HG03097 (cell line): ENCODE measurements around the gene LMO1.

ENCODE experiments used
- ATAC-seq: cut with Tn5 transposase; IDR thresholded peaks from one replicate; pipeline ENCODE4 v1.9.1; 2021; ENCODE audit not compliant: unreplicated experiment, low FRiP score

The LMO1 gene

DNA sequence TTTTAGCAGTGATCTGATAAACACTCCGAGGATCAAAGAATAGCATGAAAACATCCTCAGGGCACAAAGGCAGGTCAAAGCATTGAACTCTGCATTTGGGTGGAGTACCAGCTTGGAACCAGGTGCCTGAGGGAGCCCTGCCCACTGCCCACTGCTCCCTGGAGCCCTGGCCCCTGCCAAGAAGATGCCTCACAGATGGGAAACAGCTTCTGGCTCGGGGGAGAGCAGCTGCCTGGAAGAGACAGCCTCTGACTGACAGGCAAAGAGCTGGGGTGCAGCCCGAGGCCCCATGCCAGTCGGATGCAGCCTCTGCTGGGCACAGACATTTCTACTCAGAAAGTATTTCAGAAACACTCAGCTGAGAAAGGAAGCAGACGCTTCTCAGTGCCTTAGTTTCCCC lies 13.2 kb downstream of the LMO1 start:
- no peak for ATAC-seq

- ATAC-seq: no peak
Observed at GRCh38 chr11:8249482-8249881, 14.2 kb downstream of the LMO1 start.

DNA sequence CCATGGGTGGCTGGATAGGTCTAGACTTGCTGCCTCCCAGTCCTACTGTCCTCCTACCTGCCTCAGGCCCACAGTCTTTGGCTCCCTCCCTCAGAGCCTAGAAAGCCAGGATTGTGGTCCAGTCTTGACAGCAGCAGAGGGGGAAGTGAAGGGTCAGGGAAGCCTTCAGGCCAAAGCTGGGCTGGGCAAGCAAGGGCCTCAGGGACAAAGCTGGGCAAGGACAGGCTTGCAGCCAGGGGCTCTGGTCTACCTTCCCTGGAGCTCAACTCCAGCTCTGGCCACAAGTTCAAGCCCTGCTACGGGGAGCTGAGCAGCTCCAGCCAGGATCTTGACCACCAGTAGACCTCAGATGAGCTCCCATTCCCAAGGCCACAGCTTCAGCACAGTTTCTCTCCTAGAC lies 14.9 kb downstream of the LMO1 start:
- no peak for ATAC-seq

- no peak for ATAC-seq
Observed at GRCh38 chr11:8247312-8247711, 16.4 kb downstream of the LMO1 start.

GRCh38 chr11:8243458-8243857 lies 20.2 kb downstream of the LMO1 start:
- no peak for ATAC-seq

GRCh38 chr11:8242499-8243280 lies 21.0 kb downstream of the LMO1 start:
- no peak for ATAC-seq

DNA sequence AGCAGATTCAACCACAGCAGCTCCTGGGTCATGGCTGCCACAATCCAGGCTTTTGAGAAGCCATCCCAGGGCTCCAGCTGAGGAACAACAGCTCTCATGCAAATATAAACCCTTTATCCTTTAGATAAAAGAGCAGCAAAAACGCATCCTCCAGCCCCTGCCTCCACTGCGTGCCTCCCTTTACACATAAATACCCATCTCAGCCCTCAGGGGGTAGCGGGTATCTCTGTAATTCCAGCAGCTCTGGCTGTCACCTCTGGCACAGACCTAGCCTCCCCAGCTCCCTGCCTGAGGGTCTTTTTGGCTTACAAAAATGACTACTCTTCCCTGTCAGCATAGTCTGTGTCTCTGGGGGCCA lies 21.6 kb downstream of the LMO1 start:
- no peak for ATAC-seq

DNA sequence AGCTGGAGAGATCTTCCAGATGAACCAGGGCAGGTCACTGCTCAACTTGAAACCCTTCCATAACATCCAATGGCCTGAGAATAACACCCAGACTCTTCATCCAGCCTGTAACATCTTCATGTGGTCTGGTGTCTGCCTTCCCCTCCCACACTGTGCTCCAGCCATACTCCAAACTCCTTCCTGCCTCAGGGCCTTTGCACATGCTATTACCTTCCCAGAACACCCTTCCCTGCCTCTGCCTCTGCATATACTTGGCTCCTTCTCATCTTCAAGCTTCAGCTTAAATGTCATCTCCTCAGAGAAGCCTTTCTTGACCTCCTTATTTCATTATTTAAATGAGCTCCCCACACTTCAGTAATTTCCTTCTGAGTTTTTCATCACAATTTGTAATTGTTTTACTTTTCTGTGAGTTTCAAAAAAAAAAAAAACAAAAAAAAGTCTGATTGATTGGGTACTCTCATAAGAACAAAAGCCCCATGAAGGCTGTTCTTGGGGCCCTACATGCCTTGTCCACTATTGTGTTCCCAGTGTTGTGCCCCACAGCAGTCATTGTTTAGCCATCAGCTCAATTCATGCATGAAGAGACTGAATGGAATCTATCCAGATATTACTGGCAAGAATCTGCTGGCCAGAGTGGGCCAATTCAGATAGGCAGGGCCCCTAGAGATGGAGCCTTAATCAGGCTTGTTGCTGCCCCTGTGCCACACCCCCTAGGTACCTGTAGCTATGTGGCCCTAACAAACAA lies 22.1 kb downstream of the LMO1 start:
- no peak for ATAC-seq

- ATAC-seq: no peak
Observed at GRCh38 chr11:8239536-8240228, 24.0 kb downstream of the LMO1 start.

DNA sequence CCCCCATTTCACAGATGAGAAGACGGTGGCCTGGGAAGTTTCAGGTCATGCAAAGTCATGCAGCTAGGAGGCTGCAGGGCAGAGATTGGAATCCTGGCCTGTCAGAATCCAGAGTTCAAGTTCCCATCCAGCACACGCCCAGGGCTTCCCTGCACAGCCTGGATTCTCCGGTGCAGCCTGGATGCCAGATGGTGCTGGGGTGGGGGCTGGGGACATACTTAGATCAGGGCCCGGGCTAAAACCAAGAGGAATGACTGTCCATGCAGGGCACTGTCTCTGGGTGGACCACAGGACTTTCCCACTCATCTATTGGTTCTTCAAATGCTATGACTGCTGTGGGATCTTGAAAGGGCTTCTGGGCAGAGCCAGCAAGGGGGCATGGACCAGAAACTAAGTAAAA lies 24.6 kb downstream of the LMO1 start:
- no peak for ATAC-seq

- ATAC-seq: no peak
Observed at GRCh38 chr11:8237453-8237852, 26.2 kb downstream of the LMO1 start.

- ATAC-seq: no peak
Observed at GRCh38 chr11:8235925-8236324, 27.8 kb downstream of the LMO1 start.

DNA sequence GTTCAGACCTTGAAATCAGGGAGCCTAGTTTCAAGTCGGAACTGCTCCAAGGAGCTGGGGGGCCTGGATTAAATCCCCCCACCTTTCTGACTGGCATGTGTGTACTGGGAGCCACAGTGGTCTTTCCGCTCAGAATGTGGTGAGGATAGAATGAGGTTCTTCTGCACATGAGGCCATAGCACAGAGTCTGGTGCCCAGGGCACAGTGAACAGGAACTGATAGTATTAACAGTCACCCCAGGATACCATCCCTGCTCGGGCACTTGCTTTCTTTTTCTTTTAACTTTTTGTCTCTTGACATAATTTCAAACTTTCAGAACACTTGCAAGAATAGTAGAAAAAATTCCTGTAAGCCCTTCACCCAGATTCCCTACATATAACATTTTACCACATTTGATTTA lies 28.8 kb downstream of the LMO1 start:
- no peak for ATAC-seq

GRCh38 chr11:8234425-8234821 lies 29.3 kb downstream of the LMO1 start:
- no peak for ATAC-seq

DNA sequence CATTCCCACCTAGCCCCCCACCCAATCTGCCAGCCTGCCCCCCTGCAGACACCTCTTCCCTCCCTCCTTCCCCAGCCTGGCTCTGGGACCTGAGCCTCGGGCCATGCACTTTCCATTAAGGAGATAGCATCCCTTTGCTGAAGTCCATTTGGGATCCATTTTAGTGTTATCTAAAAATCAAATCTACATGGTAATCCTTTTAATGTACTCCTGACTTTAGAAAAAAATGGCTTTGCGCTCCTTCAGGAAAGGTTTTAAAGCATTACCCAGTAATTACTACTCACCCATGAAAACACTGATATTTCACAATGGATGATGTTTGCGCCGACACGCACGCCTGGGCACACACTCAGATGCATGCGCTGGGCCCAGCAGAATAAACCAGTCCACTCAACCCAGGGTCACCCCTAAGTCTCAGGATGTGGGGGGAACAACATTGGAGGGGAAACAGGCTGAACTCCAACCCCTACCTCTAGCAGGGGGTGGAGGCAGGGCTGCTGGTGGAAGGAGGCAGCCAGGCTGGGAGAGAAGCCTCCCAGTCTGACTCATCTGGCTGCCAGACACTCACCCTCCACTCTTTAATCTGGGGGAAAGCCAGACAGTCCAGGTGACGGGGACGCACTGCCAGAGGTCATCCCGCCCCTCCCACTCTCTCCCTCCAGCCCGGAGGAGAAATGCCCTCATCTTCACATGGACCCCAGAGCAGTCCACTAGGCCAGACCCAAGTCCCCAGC lies 29.8 kb downstream of the LMO1 start:
- no peak for ATAC-seq

GRCh38 chr11:8232849-8233606 lies 30.6 kb downstream of the LMO1 start:
- ATAC-seq: no peak

- ATAC-seq: no peak
Observed at GRCh38 chr11:8232414-8232813, 31.3 kb downstream of the LMO1 start.

- no peak for ATAC-seq
Observed at GRCh38 chr11:8231979-8232378, 31.7 kb downstream of the LMO1 start.

DNA sequence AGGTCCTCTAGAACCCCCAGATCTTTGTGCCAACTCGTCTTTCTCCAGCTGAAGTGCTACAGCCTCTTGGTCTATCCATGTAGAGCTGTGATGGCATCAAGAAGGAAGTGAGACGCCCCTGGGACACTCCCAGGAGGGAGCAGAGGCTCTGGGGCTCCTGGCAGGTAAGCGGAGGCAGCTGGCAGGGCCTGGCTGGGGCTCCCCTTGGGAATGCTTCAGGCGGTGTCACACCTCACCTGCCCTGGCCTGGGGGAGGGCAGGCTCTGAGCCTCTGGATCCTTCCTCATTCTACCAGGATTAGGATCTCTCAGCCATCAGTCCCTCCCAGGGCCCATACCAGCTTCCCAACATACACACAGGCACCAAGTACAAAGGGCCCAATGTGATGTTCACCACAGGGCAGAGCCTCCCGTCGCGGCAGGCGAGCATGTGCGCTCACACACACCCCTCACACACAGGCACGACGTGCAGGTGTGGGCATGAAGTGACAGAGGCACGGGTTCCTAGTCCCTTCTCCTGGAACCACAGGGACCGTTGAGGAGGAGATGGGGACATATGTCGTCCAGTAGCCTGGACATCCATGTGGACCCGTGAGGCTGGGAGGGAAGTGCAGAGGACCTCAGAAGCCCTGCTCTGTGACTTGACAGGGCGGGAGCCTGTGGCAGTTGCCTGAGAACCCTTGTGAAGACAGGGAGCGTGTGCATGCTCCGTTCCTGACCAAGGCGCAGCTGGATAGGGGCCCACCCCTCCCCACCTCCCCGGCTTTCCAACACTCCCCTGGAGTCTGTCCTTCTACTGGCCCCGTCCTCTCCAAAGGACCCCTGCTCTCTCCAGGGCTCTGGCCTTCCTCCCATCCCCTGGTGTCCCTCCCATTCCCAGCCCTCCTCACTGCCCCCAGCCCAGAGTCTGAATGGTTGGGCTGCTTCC lies 32.5 kb downstream of the LMO1 start:
- ATAC-seq: no peak
